GM12874 (cell line): ENCODE measurements around the gene PTK6.

Source experiments
- TF ChIP-seq, protein P1 (sequence below): IDR thresholded peaks from 2 replicates; pipeline ENCODE4 v1.5.1; 2011; ENCODE audit warnings: low read depth, mild to moderate bottlenecking, control low read depth, low read length, moderate library complexity; ENCODE audit not compliant: insufficient read depth

Gene PTK6

DNA sequence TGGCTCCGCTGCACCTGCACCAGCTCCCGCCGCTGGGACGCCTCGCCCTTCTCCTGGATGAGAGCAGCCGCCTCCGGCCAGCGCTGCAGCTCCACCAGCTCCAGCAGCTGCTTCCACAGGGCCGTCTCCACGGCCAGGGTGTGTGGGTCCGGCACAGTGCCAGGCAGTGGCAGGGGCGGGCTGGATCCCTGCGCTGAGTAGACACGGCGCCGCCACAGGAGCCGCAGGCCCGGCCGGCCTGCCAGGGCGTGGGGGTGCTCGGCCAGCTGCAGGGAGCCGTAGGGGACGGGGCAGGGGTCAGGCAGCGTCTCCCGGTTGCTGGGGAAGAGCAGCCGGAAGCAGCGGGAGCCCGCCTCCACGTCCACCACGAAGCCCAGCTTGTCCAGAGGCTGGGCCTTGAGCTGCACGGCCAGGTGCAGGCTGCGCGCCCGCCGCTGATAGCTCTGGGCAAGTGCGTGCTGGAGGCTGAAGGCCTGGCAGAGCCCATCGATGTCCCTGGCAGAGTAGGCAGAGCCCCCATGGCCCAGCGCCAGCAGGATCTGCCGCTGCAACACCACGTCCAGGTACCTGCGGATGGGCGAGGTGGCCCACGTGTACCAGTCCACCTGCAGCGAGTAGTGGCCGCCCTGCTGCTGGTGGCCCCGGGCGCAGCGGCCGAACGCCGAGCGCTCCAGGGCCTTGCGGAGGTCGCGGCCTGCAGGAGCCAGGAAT lies 26.2 kb upstream of the PTK6 start:
- TF ChIP-seq, protein P1, sequence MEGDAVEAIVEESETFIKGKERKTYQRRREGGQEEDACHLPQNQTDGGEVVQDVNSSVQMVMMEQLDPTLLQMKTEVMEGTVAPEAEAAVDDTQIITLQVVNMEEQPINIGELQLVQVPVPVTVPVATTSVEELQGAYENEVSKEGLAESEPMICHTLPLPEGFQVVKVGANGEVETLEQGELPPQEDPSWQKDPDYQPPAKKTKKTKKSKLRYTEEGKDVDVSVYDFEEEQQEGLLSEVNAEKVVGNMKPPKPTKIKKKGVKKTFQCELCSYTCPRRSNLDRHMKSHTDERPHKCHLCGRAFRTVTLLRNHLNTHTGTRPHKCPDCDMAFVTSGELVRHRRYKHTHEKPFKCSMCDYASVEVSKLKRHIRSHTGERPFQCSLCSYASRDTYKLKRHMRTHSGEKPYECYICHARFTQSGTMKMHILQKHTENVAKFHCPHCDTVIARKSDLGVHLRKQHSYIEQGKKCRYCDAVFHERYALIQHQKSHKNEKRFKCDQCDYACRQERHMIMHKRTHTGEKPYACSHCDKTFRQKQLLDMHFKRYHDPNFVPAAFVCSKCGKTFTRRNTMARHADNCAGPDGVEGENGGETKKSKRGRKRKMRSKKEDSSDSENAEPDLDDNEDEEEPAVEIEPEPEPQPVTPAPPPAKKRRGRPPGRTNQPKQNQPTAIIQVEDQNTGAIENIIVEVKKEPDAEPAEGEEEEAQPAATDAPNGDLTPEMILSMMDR = no peak

DNA sequence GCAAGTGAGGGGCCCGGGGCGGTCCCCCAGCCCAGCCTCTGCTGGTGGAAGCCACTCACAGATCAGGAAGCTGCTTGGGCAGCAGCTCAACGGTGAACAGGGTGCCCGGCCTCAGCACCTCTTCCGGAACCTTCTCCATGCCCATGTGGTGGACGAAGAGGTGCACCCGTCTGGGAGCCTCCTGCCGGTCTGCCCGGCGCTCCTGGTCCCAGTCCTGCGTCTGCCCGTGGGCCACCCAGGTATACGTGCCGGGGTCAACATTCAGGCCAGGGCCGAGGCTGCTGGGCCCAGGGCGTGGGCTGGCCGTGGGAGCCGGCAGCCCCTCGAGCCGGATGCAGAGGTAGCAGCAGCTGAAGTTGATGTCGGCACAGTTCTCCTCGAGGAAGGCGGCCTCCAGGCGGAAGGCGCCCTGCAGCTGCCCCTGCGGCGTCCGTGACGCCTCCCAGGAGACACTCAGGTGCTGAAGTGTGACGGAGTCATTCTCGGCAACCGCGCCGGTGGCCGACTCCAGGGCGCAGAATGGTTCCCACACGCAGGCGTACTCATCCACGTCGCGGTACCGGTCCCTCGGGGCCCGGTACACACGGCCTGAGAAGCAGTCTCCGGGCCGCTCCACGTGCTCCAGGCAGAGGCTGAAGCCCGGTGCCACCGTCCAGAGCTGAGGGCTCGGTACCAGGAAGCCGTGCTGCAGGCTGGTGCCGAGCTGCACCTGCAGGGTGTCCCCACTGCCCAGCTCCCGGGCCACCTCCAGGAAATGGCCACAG lies 25.5 kb upstream of the PTK6 start:
- TF ChIP-seq, protein P1 = no peak

DNA sequence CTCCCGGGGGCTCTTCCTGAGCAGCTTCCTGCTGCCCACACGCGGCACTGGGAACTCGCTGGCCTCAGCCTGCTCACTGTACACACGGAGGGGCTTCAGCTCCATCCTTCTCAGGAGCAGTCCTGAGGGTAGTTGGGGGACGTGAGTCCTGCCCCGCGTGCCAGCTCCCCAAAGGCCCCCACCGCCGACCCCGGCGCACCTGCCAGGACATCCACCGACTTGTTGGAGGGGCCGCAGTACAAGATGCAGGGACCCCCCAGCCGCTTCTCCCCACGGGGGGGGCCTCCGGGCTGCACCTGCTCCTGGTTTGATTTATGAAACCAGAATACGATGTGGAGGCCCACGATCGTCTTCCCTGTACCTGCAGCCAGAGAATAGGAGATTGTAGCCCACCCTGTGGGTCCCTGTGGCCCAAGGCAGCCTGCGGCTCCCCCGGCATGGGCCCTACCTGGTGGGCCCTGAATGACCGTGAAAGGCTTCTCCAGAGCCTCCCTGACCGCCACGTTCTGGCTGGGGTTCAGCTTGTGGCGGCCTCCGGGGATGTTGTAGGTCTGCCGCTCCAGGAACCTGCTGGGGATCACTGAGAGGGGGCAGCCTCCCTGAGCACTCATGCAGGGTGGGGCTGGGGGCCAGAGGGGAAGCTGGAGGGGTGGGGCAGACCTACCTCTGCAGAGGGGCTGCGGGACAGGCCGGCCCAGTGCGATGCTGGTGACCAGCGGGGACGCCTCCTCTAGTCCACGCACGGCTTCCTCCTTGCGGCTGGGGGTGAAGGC lies 24.6 kb upstream of the PTK6 start:
- TF ChIP-seq, protein P1 = no peak

DNA sequence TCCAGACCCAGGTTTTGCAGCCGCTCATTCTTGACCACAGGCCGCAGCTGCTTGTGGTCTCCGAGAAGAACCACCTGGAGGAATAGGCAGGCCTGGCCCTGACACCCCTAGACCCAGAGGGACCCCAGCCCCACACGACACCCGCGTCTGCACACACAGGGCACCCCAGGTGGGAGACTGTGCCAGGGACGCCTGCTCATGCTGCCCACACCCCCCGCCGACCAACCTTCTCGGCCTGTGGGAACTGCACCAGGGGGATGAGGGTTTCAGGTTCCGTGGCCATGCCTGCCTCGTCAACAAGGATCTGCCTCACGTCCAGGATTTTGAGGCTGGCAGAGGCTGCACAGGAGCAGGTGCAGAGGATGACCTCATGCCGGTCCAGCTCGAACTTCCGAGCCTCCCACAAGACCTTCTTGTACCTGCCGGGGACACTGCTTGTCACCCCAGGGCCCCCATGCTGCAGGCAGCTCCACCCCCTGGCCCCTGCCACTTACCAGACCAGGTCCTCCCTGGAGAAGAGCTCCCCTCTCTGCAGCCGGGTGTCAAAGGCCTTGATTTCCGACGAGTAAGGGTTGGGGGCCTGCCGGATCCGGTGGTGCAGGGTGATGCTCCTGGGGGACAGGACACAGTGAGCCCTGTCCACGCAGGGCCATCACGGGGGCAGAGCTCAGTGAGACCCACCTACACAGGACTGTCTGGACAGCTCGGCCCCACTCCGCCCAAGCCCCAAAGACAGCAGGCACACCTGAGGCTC lies 23.9 kb upstream of the PTK6 start:
- TF ChIP-seq, protein P1 = no peak

DNA sequence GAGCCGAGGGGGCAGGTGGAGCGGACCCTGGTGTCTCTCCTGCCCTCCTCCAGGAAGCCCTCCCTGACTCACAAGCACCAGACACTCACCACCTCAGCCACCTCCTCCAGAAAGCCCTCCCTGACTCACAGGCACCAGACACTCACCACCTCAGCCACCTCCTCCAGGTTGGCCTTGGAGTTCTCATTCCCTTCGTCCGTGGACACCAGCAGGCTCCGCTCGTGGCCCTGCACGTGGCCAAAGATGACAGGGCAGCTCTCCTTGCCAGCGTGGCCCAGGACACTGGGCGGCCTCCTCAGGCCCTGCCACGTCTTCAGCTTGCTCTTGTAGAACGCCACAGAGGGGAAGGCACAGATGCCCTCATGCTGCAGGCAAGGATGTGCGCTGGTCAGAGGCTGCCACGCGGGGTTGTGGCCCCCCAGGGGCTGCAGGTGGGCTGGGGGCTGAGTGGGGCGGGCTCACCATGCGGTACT lies 23.2 kb upstream of the PTK6 start:
- TF ChIP-seq, protein P1 = no peak

DNA sequence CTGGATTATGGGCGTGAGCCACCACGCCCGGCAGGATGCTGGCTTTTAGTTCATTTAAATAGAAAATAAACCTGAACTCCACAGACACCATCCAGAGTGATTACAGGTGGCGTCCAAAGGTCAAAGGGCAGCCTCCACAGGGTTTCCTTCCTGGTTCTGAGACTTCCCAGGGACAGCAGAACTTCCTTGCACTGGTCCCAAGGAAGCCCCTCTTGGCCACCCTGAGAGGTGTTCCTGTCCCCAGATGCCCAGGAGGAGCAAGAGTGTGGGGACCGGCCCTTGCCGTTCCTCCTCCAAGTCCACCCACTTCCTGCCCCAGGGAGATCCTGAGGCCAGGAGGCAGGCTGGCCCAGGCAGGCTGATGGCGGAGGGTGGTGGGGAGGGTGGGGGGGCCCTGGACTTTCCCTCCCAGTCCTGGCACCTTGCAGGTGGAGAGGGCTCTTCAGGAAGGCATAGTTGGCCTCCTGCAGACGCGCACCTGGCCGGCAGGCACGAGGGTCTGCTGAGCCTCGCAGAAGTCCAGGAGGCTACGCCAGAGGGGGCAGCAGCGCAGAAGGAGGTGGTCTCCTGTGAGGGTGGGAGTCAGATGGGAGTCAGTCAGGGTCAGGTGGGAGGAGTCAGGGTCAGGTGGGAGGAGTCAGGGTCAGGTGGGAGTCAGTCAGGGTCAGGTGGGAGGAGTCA lies 21.8 kb upstream of the PTK6 start:
- TF ChIP-seq, protein P1 = no peak
